Sigmoid colon (tissue), 7 donors: Measurements from ENCODE around the gene TOMM40. TPM values are rescaled to one million over a fixed set of nuclear protein-coding genes. Genes with fewer than 3 reads are reported as not detected.

Source experiments
- DNase-seq: peaks from one replicate; pipeline ENCODE4 v3.0.0-alpha.2; 2019
- H3K27ac ChIP-seq, 4 donors: fragments of 200-600 bp; sonication (generic); one replicate each; pipeline ENCODE4 v1.5.1; 2016 to 2019; ENCODE audit warnings: mild to moderate bottlenecking in 1 of 4
- H3K27me3 ChIP-seq, 3 donors: fragments of 200-600 bp; sonication (generic); one replicate each; pipeline ENCODE4 v1.5.1; 2019; ENCODE audit warnings: mild to moderate bottlenecking in 1 of 3
- H3K36me3 ChIP-seq, 4 donors: fragments of 200-600 bp; sonication (generic); one replicate each; pipeline ENCODE4 v1.5.1; 2016 to 2019
- H3K4me1 ChIP-seq, 4 donors: fragments of 200-600 bp; sonication (generic); one replicate each; pipeline ENCODE4 v1.5.1; 2017 to 2019
- H3K4me3 ChIP-seq, 4 donors: fragments of 200-600 bp; sonication (generic); one replicate each; pipeline ENCODE4 v1.5.1; 2017 to 2019; ENCODE audit warnings: mild to moderate bottlenecking in 2 of 4, moderate library complexity in 1 of 4
- H3K9me3 ChIP-seq, 4 donors: fragments of 200-600 bp in 3 of 4; sonication (generic) in 3 of 4; one replicate each; pipeline versions ENCODE4 v1.5.1 to v1.6.1; 2013 to 2019
- CTCF ChIP-seq, 4 experiments: fragments of 450-650 bp in 3 of 4; fragments of 200-600 bp in 1 of 4; IDR thresholded peaks; one replicate each; pipeline ENCODE4 v1.5.1; 2016 to 2019; ENCODE audit warnings: antibody characterized with exemption in 4 of 4, mild to moderate bottlenecking in 3 of 4, moderate library complexity in 2 of 4
- EP300 ChIP-seq, 4 donors: sonication (generic); formaldehyde crosslinking; IDR thresholded peaks; one replicate each; pipeline ENCODE4 v1.6.1; 2017; ENCODE audit warnings: antibody characterized with exemption in 4 of 4
- POLR2A ChIP-seq, 2 donors: fragments of 450-650 bp; IDR thresholded peaks; one replicate each; pipeline ENCODE4 v1.6.1; 2016; ENCODE audit warnings: antibody characterized with exemption in 2 of 2, mild to moderate bottlenecking in 2 of 2, moderate library complexity in 2 of 2
- POLR2AphosphoS5 ChIP-seq, 4 donors: sonication (generic); formaldehyde crosslinking; IDR thresholded peaks; one replicate each; pipeline ENCODE4 v1.6.1; 2017; ENCODE audit warnings: antibody characterized with exemption in 4 of 4
- WGBS, 2 donors: extraction: QIAGEN DNeasy Blood & Tissue Kit; methylation state at CpG; one replicate each; pipeline ENCODE4 v1.1.7; 2013; 5-methylcytosine and 5-hydroxymethylcytosine counted together
- intact Hi-C: fragments of 100-400 bp; cut with DNase I; formaldehyde crosslinking; loops from one replicate; pipeline ENCODE4 v1.15.1; 2023
- polyA plus RNA-seq, 3 donors: library from polyadenylated mRNA; stranded (reverse); fragments of 200-250 nt; gene quantifications; one replicate each; pipeline ENCODE4 v1.2.3, GENCODE V29; 2013
- total RNA-seq, 4 donors: library from RNA; depleted of rRNA; stranded (reverse); fragments of >200 nt; gene quantifications; one replicate each; pipeline ENCODE4 v1.1.0, GENCODE V29; 2016
- donor health status: healthy with polysubstance abuse.
- donor health status: Bipolar disorder and iron deficiency.
- donor health status: healthy.

The TOMM40 gene
- total and polyA plus RNA-seq, 7 donors, result 21.6 to 76.8 (median 32.4) TPM

- no peak for TF ChIP-seq EP300 (IDR thresholded peaks at IDR 0.05)
- TF ChIP-seq POLR2AphosphoS5 (IDR thresholded peaks at IDR 0.05), result no peak
- no peak for TF ChIP-seq CTCF (IDR thresholded peaks at IDR 0.05)
- no peak for TF ChIP-seq POLR2A (IDR thresholded peaks at IDR 0.05)
- H3K4me1 ChIP-seq, result peaks cover 0 to 26% (median 24%) of the 10 kb centered on the region in 4 donors
- H3K4me3 ChIP-seq, result no peak overlapping the region
- WGBS, 2 donors, result 94 to 95% methylated on average over 18 of the region's 18 CpGs
- no peak overlapping the region for H3K27ac ChIP-seq
- peaks cover 35 to 64% (median 46%) of the 10 kb centered on the region in 4 donors for H3K36me3 ChIP-seq
- no peaks in the 10 kb centered on the region for H3K9me3 ChIP-seq
- H3K27me3 ChIP-seq, result no peaks in the 10 kb centered on the region
- intact Hi-C loops, result loop anchor here (5.0 kb wide), 1 partner anchor 359 kb away; the partner anchor contains the start of gene MARK4
- no peak for DNase-seq
Observed at GRCh38 chr19:44893332-44894051, 2.4 kb downstream of the TOMM40 start.

GRCh38 chr19:44894052-44894400 is 3.0 kb downstream of the TOMM40 start:
- intact Hi-C loops, result loop anchor here (5.0 kb wide), 1 partner anchor 358 kb away; the partner anchor contains the start of gene MARK4
- 95 to 97% methylated on average over 6 of the region's 6 CpGs for WGBS, 2 donors
- DNase-seq, result no peak
- no peak overlapping the region for H3K27ac ChIP-seq
- H3K36me3 ChIP-seq, result peaks cover 35 to 63% (median 45%) of the 10 kb centered on the region in 4 donors
- H3K4me1 ChIP-seq, result peaks cover 0 to 26% (median 24%) of the 10 kb centered on the region in 4 donors
- no peak overlapping the region for H3K4me3 ChIP-seq
- TF ChIP-seq POLR2AphosphoS5 (IDR thresholded peaks at IDR 0.05), result no peak
- TF ChIP-seq EP300 (IDR thresholded peaks at IDR 0.05), result no peak
- H3K9me3 ChIP-seq, result no peaks in the 10 kb centered on the region
- H3K27me3 ChIP-seq, result no peaks in the 10 kb centered on the region

GRCh38 chr19:44894946-44895345 is 3.9 kb downstream of the TOMM40 start:
- 86 to 87% methylated on average over 9 of the region's 9 CpGs for WGBS, 2 donors
- Histone ChIP-seq H3K36me3 (peaks cover 35 to 65% (median 45%) of the 10 kb centered on the region in 4 donors), H3K27me3 (no peaks in the 10 kb centered on the region), H3K9me3 (no peaks in the 10 kb centered on the region), H3K4me1 (peaks cover 0 to 18% (median 16%) of the 10 kb centered on the region in 4 donors), H3K4me3 (no peak overlapping the region), H3K27ac (no peak overlapping the region)
- intact Hi-C loops, result loop anchor here (5.0 kb wide), 1 partner anchor 357 kb away; the partner anchor contains the start of gene MARK4
- DNase-seq, result no peak
- TF ChIP-seq EP300 (IDR thresholded peaks at IDR 0.05), result no peak
- TF ChIP-seq POLR2A (IDR thresholded peaks at IDR 0.05), result no peak
- no peak for TF ChIP-seq POLR2AphosphoS5 (IDR thresholded peaks at IDR 0.05)
- no peak for TF ChIP-seq CTCF (IDR thresholded peaks at IDR 0.05)

- H3K36me3 ChIP-seq, result peaks cover 35 to 89% (median 57%) of the 10 kb centered on the region in 4 donors
Observed at GRCh38 chr19:44897835-44898234, 6.8 kb downstream of the TOMM40 start.

More at GRCh38 chr19:44897835-44898234, 6.8 kb downstream of the TOMM40 start:
- no peaks in the 10 kb centered on the region for H3K9me3 ChIP-seq
- 87 to 91% methylated on average over 8 of the region's 8 CpGs for WGBS, 2 donors
- peaks cover 0 to 3% (median under 1%) of the 10 kb centered on the region in 4 donors for H3K4me1 ChIP-seq
- TF ChIP-seq POLR2AphosphoS5 (IDR thresholded peaks at IDR 0.05) (no peak), CTCF (IDR thresholded peaks at IDR 0.05) (no peak), POLR2A (IDR thresholded peaks at IDR 0.05) (no peak), EP300 (IDR thresholded peaks at IDR 0.05) (no peak)
- no peaks in the 10 kb centered on the region for H3K27me3 ChIP-seq
- H3K27ac ChIP-seq, result no peak overlapping the region
- DNase-seq, result no peak
- H3K4me3 ChIP-seq, result no peak overlapping the region
- intact Hi-C loops, result no loop called here
